SU-DHL-6 (cell line): Measurements from ENCODE around the gene BRDT.

Source experiments
- H2AFZ ChIP-seq: fragments of 200-600 bp; sonication (generic); 2 replicates; pipeline ENCODE4 v1.6.1; 2014; ENCODE audit warnings: low read depth, mild to moderate bottlenecking, moderate library complexity, mixed read lengths, antibody characterized with exemption, low read length; ENCODE audit not compliant: severe bottlenecking
- H3F3A ChIP-seq: fragments of 200-600 bp; shearing (Covaris generic); 2 replicates; pipeline ENCODE4 v1.6.0; 2016; ENCODE audit warnings: antibody characterized with exemption, mild to moderate bottlenecking; ENCODE audit not compliant: insufficient read depth
- H3K27ac ChIP-seq: fragments of 200-600 bp; sonication (generic); 2 replicates; pipeline ENCODE4 v1.5.1; 2016; ENCODE audit warnings: low read depth, mild to moderate bottlenecking, low read length, moderate library complexity, mixed read lengths
- H3K27me3 ChIP-seq: fragments of 200-600 bp; sonication (generic), shearing (Covaris generic); 2 replicates; pipeline ENCODE4 v1.6.0; 2014; ENCODE audit warnings: mild to moderate bottlenecking, low read length
- H3K36me3 ChIP-seq: fragments of 200-600 bp; sonication (generic); 2 replicates; pipeline ENCODE4 v1.6.1; 2014; ENCODE audit warnings: mild to moderate bottlenecking, low read length, mixed read lengths
- H3K4me2 ChIP-seq: fragments of 300-600, 200-600 bp; shearing (Covaris generic), sonication (generic); 2 replicates; pipeline ENCODE4 v1.6.0; 2014; ENCODE audit warnings: low read length, low read depth, mild to moderate bottlenecking; ENCODE audit not compliant: poor library complexity, severe bottlenecking
- H3K4me3 ChIP-seq: fragments of 200-600 bp; sonication (generic); 2 replicates; pipeline ENCODE4 v1.5.1; 2014; ENCODE audit warnings: antibody characterized with exemption, low read length, mild to moderate bottlenecking, mixed read lengths; ENCODE audit not compliant: insufficient read depth, poor library complexity, severe bottlenecking
- H3K79me2 ChIP-seq: fragments of 200-600 bp; sonication (generic); 2 replicates; pipeline ENCODE4 v1.6.1; 2014; ENCODE audit warnings: mild to moderate bottlenecking, low read length, moderate library complexity; ENCODE audit not compliant: insufficient read depth
- H3K9ac ChIP-seq: fragments of 200-600 bp; sonication (generic); 2 replicates; pipeline ENCODE4 v1.7.0; 2014; ENCODE audit warnings: mild to moderate bottlenecking, low read length
- H3K9me2 ChIP-seq: fragments of 200-600 bp; sonication (generic); replicated peaks from 2 replicates; pipeline ENCODE4 v1.6.1; 2014; ENCODE audit warnings: low read length; ENCODE audit not compliant: insufficient read depth
- H3K9me3 ChIP-seq: fragments of 200-600 bp; sonication (generic); 2 replicates; pipeline ENCODE4 v1.6.1; 2014; ENCODE audit warnings: low read length, mixed read lengths; ENCODE audit not compliant: insufficient read depth
- H4K20me1 ChIP-seq: fragments of 200-600 bp; sonication (generic); 2 replicates; pipeline ENCODE4 v1.6.1; 2014; ENCODE audit warnings: low read depth, mild to moderate bottlenecking, antibody characterized with exemption, low read length, moderate library complexity, mixed read lengths
- EZH2phosphoT487 ChIP-seq: fragments of 200-600 bp; sonication (generic), shearing (Covaris generic); conservative IDR thresholded peaks from 2 replicates; pipeline ENCODE4 v1.6.1; 2018; ENCODE audit warnings: mild to moderate bottlenecking, antibody characterized with exemption, low read length, moderate library complexity, mixed read lengths
- TF ChIP-seq, protein P1 (sequence below): fragments of 200-600 bp; sonication (generic); IDR thresholded peaks from one replicate; pipeline ENCODE4 v1.5.1; 2017; ENCODE audit warnings: antibody characterized with exemption, mild to moderate bottlenecking, low read length, moderate library complexity; ENCODE audit not compliant: insufficient read depth, poor library complexity, severe bottlenecking

Gene BRDT

DNA sequence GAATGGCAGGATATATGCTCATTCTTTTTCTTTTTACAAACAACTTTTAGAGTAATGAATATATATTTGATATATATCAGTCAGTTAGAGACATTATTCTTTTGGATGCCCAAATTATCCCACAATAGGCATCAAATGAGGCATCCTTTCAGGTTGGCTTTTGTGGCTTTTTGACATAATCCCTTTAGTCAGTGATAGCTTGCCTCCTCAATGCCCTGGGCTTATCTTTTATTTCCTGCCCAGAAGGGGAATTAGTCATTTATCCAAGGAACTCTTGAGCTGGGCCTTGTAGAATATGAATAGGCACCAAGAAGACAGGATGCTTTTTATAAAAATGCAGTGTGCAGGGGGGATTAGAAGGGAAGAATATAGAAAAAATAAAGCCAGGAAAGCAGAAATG is 102.7 kb downstream of the BRDT start:
- no peak overlapping the region for H3K4me2 ChIP-seq
- no peaks in the 10 kb centered on the region for H3K36me3 ChIP-seq
- H3K27ac ChIP-seq: no peak overlapping the region
- no peak overlapping the region for H3K9ac ChIP-seq
- H3F3A ChIP-seq: no peaks in the 10 kb centered on the region
- no peaks in the 10 kb centered on the region for H3K9me3 ChIP-seq
- no peak overlapping the region for H3K4me3 ChIP-seq
- no peaks in the 10 kb centered on the region for H3K9me2 ChIP-seq
- no peak overlapping the region for H2AFZ ChIP-seq
- H4K20me1 ChIP-seq: no peaks in the 10 kb centered on the region
- TF ChIP-seq, protein P1, sequence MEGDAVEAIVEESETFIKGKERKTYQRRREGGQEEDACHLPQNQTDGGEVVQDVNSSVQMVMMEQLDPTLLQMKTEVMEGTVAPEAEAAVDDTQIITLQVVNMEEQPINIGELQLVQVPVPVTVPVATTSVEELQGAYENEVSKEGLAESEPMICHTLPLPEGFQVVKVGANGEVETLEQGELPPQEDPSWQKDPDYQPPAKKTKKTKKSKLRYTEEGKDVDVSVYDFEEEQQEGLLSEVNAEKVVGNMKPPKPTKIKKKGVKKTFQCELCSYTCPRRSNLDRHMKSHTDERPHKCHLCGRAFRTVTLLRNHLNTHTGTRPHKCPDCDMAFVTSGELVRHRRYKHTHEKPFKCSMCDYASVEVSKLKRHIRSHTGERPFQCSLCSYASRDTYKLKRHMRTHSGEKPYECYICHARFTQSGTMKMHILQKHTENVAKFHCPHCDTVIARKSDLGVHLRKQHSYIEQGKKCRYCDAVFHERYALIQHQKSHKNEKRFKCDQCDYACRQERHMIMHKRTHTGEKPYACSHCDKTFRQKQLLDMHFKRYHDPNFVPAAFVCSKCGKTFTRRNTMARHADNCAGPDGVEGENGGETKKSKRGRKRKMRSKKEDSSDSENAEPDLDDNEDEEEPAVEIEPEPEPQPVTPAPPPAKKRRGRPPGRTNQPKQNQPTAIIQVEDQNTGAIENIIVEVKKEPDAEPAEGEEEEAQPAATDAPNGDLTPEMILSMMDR: no peak
- no peak for TF ChIP-seq EZH2phosphoT487
- H3K79me2 ChIP-seq: no peaks in the 10 kb centered on the region
- no peaks in the 10 kb centered on the region for H3K27me3 ChIP-seq
